Middle frontal gyrus (tissue), 1 donor: Measurements from ENCODE around the gene TGM4.

ENCODE experiments used
- DNase-seq: peaks from one replicate; pipeline ENCODE4 v3.0.0-alpha.2; 2015; ENCODE audit warnings: low spot score; ENCODE audit errors: extremely low spot score

The TGM4 gene

DNA sequence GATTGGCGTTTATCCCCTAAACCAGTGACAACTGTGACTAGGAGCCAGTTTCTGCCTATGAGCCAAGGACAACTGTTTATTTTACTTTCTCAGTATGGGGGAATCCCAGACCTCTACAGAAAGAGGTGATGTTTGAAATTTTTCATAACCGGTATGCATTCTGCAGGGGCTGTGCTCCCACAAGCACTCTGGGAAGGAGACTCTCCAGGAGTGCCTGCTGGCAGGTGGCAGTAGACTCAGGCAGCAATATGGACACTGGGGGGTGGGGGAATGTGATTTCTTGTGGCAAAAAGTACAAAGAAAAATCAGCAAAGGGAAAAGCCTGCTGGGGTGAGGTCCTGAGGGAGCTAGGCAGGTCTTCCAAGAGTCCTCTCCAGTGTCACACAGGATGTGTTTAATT is 5.9 kb downstream of the TGM4 start:
- no peak for DNase-seq

DNA sequence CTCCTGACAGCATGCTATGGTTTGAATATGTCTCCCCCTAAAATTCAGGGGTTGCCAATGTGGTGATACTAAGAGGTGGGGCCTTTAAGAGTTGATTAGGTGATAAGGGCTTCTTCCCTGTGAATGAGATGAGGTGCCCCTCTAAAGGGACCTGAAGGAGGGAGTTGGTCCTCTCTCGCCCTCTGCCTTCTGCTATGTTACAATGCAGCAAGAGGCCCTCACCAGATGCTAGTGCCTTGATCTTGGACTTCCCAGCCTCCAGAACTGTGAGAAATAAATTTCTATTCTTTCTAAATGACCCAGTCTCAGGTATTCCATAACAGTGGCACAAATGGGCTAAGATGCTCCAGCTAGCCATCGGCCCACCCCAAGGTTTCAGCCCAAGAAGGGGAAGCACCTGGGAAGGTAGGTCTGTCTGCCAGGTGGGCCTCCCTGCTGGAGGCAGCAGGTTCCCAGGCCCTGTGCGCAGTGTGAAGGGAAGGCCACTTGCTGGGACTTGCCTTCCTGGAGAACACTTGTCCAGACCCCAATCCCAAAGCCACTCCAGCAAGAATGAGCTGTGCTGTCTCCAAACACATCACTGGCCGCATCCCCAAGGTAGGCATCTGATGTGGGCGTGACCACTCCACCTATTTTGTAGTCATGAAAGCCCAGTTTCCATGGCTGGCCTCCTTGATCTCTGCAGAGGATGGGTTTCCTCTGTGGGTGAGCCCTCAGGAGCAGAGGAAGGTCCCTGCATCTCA is 9.0 kb downstream of the TGM4 start:
- no peak for DNase-seq

- DNase-seq: no peak
These were observed 9.6 kb downstream of the TGM4 start for GRCh38 chr3:44883999-44884431.

- no peak for DNase-seq
These were observed 11.2 kb downstream of the TGM4 start for GRCh38 chr3:44885618-44886017.

DNA sequence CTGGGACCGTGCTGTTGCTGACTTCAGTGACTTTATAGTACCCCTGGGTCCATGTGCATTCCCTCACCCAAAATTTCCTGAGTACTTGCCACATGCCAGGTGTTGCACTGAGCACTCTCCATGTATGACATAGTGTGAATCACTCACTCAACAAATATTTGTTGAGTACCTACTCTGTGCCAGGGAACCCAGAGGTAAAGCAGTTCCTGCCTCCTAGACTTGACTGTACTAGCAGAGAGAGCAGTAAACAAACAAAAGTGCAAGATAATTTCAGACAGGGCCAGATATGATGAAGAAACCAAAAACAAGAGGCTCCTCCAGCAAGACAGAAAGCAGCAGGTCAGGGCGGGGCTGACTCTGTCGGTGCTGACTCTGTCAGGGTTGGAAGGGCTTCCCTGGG is 12.2 kb downstream of the TGM4 start:
- no peak for DNase-seq

- DNase-seq: no peak
These were observed 12.7 kb downstream of the TGM4 start for GRCh38 chr3:44887101-44887500.

DNA sequence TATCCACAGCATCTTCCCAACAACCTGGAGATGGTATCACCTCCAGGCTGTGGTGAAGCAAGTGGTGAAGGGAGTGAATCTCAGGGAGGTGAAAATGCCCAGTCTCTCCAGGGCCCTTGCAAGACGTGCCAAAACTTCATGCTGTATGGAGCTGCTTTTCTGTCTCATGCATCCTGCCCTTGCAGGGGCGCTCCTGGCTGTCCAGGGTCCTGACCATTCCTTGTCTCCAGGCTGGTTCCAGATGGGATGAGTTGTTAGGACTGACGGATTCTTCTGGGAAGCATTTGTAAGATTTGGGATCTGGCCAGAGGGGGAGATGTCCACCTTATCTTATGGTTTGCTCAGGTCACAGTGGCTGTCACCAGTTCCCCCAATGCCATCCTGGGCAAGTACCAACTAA is 15.8 kb downstream of the TGM4 start:
- no peak for DNase-seq

DNA sequence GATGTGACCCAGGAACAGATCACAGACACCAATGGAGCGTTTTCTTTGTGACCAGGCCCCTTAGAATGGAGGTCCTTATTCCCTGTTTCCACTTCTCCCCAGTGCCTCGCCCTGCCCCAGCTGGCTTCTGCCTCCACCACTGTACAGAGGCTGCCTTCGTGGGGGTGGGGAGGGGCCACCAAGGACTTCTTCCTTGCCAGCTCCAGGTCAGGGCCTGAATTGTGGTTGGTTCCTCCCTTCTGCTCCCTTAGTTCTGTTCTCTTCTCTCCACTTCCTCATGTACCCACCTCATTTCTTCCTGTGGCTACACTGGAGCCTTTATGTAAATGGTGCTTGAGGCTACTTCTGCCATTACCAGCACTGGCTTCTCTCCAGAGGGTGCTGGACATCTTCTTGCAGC is 16.4 kb downstream of the TGM4 start:
- DNase-seq: no peak

DNA sequence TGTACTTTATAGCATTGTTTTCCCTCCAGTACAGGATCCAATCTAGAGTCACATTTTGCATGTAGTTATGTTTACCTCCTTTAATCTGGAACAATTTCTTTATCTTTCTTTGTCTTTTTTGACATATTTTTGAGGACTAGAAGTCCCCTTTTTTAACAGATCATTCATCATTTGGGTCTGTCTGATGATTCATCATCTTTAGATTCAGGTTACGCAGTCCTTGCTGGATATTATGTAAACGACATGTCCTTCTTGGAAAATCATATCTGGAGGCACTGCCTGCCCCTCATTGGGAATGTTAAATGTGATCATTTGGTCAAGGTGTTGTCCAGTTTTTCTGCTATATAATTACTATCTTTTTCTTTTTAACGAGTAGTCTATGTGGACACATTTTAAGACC is 18.3 kb downstream of the TGM4 start:
- DNase-seq: no peak

GRCh38 chr3:44893097-44893496 is 18.7 kb downstream of the TGM4 start:
- DNase-seq: no peak

DNA sequence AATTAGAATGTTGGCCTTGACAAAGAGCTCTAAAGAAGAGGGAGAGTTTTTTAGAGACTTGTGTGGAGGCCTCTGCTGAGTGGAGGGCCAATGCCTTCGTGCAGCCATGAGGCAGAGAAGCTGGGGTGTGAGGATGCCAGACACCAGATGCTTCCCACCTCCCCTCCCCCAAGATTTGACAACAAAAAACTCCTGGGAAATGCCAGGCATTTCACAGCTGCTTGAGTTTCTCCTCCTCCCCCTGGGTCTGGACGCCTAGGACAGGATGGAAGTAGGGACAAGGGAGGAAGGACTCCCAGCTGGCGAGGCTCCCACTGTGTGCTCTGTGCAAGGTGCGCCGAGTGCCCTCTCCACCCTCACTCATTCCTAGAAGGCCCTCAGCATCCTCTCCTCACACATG is 20.1 kb downstream of the TGM4 start:
- DNase-seq: no peak

- DNase-seq: no peak
These were observed 22.0 kb downstream of the TGM4 start for GRCh38 chr3:44896440-44896839.

GRCh38 chr3:44899683-44900367 is 25.4 kb downstream of the TGM4 start:
- no peak for DNase-seq

GRCh38 chr3:44902628-44903027 is 28.2 kb downstream of the TGM4 start:
- no peak for DNase-seq

DNA sequence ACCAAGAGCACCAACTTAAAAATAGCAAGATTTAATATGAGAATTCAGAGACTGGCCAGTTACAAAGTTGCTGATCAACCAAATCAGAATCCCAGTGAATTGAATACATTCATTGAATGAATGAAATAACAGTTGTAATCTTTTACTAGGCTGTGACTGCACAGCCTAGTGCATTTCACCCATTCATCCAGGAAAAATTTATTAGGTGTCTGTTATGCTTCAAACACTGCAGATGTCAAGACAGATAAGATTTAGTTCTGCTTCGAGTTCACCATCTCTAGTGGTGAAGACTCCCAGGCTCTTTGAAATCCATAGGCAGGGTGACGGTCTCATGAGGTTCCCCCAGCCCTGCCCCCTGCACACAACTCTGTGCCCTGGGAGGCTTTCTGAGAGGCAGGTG is 28.9 kb downstream of the TGM4 start:
- DNase-seq: no peak

GRCh38 chr3:44903751-44904150 is 29.3 kb downstream of the TGM4 start:
- no peak for DNase-seq

DNA sequence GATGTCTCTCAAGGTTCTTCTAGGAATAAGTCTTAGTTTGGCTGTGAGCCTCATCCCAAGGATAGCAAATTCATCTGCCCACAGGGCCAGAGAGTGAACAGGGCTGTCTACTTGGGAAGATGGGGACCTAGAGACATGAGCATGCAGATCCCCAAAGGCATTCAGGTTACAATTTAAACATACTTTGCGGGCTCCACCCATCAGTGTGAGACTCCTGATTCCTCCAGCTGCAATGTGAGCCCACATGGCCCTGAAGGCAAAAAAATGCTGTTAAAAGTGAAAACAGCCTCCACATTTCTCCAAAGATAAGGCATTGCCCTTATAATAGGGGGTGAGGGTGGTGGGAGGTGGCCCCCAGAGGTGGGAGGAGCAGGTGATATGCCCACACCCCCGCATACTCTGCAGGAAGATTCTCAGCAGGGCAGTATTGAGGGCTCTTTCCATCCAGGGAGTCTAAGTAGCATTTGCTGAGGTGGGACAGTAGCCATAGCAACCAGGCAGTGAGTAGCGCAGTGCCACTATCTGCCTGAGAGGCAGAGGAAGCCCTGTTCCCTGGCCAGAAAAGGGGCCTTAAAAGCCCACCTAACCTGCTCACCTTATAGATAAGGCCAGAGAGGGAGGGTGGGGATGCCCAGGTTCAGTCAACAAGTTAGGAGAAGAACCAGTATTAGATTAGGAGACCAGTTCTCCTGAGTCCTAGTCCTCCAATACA is 31.2 kb downstream of the TGM4 start:
- no peak for DNase-seq

- no peak for DNase-seq
These were observed 32.6 kb downstream of the TGM4 start for GRCh38 chr3:44906997-44907396.

DNA sequence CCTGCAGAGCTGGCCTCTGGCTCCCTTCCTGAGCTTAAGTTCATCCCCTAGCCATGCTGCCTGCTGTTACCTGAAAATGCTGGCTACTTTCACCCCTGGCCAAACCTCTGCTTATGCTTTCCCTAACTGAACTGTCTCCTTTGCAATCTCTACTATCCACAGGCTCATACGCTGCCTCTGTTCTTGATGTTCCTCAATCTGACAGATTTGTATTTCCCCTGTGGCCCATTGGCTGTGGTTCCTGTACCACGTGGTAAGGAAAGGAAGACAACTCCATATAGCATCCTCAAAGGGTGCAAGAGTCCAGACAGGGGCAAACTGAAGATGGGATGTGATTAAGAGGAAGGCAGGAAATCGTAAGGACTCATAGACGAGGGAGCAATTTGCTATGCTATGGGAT is 33.2 kb downstream of the TGM4 start:
- DNase-seq: no peak

- DNase-seq: no peak
These were observed 34.7 kb downstream of the TGM4 start for GRCh38 chr3:44909063-44909462.

- DNase-seq: no peak
These were observed 36.3 kb downstream of the TGM4 start for GRCh38 chr3:44910693-44911092.

DNA sequence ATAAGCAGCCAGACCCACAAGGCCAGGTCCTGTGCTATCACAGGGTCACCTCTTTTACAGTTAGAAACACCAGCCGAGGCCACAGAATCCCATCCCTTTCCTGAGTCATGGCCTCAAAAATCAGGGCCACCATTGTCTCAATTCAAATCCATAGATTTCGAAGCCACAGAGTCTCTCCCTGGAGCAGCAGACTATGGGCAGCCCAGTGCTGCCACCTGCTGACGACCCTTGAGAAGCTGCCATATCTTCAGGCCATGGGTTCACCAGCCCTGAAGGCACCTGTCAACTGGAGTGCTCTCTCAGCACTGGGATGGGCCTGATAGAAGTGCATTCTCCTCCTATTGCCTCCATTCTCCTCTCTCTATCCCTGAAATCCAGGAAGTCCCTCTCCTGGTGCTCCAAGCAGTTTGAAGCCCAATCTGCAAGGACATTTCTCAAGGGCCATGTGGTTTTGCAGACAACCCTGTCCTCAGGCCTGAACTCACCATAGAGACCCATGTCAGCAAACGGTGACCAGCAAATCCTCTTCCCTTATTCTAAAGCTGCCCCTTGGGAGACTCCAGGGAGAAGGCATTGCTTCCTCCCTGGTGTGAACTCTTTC is 39.6 kb downstream of the TGM4 start:
- no peak for DNase-seq
